Neutrophil (primary cell): Measurements from ENCODE around the gene HSPB9.

Experiments
- H3K27ac ChIP-seq: fragments of 200-600 bp; sonication (generic); 2 replicates; pipeline ENCODE4 v1.5.1; 2016; ENCODE audit warnings: mild to moderate bottlenecking, moderate library complexity
- H3K27me3 ChIP-seq: fragments of 200-600 bp; sonication (generic); 2 replicates; pipeline ENCODE4 v1.6.0; 2016; ENCODE audit warnings: mild to moderate bottlenecking
- H3K36me3 ChIP-seq: fragments of 200-600 bp; sonication (generic); 2 replicates; pipeline ENCODE4 v1.5.1; 2017
- H3K4me1 ChIP-seq, 2 experiments: fragments of 200-600 bp in 1 of 2; sonication (generic) in 1 of 2; 1 replicate in 1 of 2; 2 replicates in 1 of 2; pipeline versions ENCODE4 v1.5.1 to v1.6.1; 2013 to 2016; ENCODE audit warnings: low read depth in 1 of 2, low read length in 1 of 2, mild to moderate bottlenecking in 1 of 2, moderate library complexity in 1 of 2; ENCODE audit not compliant: control insufficient read depth in 1 of 2, insufficient read depth in 1 of 2
- H3K4me3 ChIP-seq, 2 experiments: fragments of 200-600 bp in 1 of 2; sonication (generic) in 1 of 2; 1 replicate in 1 of 2; 2 replicates in 1 of 2; pipeline ENCODE4 v1.5.1; 2013 to 2016; ENCODE audit warnings: low read depth in 1 of 2, low read length in 1 of 2, mild to moderate bottlenecking in 1 of 2, moderate library complexity in 1 of 2
- H3K9me3 ChIP-seq: fragments of 200-600 bp; sonication (generic); 2 replicates; pipeline ENCODE4 v1.5.1; 2016
- TF ChIP-seq, protein P1 (sequence below): fragments of 200-600 bp; sonication (generic); IDR thresholded peaks from 2 replicates; pipeline ENCODE4 v1.5.1; 2016; ENCODE audit warnings: antibody characterized with exemption

HSPB9 gene

GRCh38 chr17:42117397-42118125 lies 5.0 kb upstream of the HSPB9 start:
- Histone ChIP-seq H3K4me3 (no peak overlapping the region), H3K4me1 (peaks cover 12 to 20% of the 10 kb centered on the region in 2 experiments), H3K36me3 (peaks cover 5% of the 10 kb centered on the region)

DNA sequence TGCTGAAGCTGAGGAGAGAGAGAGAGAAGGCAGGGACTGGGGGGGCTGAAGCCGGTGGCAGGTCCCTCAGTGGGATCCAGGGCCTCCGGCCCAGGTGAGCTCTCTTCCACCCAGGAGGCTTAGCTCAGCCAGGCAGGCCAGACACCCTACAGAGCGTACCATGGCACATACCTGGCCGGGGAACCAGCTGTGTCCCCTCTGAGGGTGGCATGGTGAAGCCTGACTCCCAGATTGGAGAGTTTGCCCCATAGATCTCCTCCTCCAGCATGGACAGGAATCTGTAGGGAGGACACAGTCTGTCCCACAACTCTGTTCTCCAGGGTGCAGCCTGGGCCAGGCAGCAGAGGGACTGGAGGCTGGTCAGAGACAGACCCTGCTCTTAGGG lies 4.5 kb upstream of the HSPB9 start:
- TF ChIP-seq, protein P1, sequence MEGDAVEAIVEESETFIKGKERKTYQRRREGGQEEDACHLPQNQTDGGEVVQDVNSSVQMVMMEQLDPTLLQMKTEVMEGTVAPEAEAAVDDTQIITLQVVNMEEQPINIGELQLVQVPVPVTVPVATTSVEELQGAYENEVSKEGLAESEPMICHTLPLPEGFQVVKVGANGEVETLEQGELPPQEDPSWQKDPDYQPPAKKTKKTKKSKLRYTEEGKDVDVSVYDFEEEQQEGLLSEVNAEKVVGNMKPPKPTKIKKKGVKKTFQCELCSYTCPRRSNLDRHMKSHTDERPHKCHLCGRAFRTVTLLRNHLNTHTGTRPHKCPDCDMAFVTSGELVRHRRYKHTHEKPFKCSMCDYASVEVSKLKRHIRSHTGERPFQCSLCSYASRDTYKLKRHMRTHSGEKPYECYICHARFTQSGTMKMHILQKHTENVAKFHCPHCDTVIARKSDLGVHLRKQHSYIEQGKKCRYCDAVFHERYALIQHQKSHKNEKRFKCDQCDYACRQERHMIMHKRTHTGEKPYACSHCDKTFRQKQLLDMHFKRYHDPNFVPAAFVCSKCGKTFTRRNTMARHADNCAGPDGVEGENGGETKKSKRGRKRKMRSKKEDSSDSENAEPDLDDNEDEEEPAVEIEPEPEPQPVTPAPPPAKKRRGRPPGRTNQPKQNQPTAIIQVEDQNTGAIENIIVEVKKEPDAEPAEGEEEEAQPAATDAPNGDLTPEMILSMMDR = no peak
- Histone ChIP-seq H3K4me1 (peaks cover 7 to 14% of the 10 kb centered on the region in 2 experiments), H3K27me3 (no peaks in the 10 kb centered on the region), H3K36me3 (peaks cover 10% of the 10 kb centered on the region), H3K4me3 (no peak overlapping the region), H3K9me3 (no peaks in the 10 kb centered on the region), H3K27ac (no peak overlapping the region)

More at GRCh38 chr17:42117397-42118125, 5.0 kb upstream of the HSPB9 start:
- Histone ChIP-seq H3K27ac (no peak overlapping the region), H3K9me3 (no peaks in the 10 kb centered on the region), H3K27me3 (no peaks in the 10 kb centered on the region)
- TF ChIP-seq, protein P1 = no peak

GRCh38 chr17:42118545-42118944 lies 4.1 kb upstream of the HSPB9 start:
- TF ChIP-seq, protein P1 = no peak
- Histone ChIP-seq H3K4me1 (peaks cover 6 to 13% of the 10 kb centered on the region in 2 experiments), H3K27ac (no peak overlapping the region), H3K27me3 (no peaks in the 10 kb centered on the region), H3K9me3 (no peaks in the 10 kb centered on the region), H3K4me3 (no peak overlapping the region), H3K36me3 (peaks cover 10% of the 10 kb centered on the region)

- no peaks in the 10 kb centered on the region for H3K9me3 ChIP-seq
- H3K36me3 ChIP-seq = peaks cover 11% of the 10 kb centered on the region
- H3K27ac ChIP-seq = no peak overlapping the region
- TF ChIP-seq, protein P1 = no peak
- no peak overlapping the region for H3K4me3 ChIP-seq
- H3K4me1 ChIP-seq = peaks cover 6 to 13% of the 10 kb centered on the region in 2 experiments
- H3K27me3 ChIP-seq = no peaks in the 10 kb centered on the region
Observed at GRCh38 chr17:42119301-42119700, 3.3 kb upstream of the HSPB9 start.

GRCh38 chr17:42120161-42120769 lies 2.3 kb upstream of the HSPB9 start:
- Histone ChIP-seq H3K27ac (no peak overlapping the region), H3K9me3 (no peaks in the 10 kb centered on the region), H3K4me1 (peaks cover 6 to 13% of the 10 kb centered on the region in 2 experiments), H3K27me3 (no peaks in the 10 kb centered on the region), H3K36me3 (peaks cover 21% of the 10 kb centered on the region), H3K4me3 (no peak overlapping the region)
- TF ChIP-seq, protein P1 = no peak
